Measurements from ENCODE around the gene NEDD1. TPM values are rescaled to one million over a fixed set of nuclear protein-coding genes. Genes with fewer than 3 reads are reported as not detected.

The NEDD1 gene
- 44.5 TPM for total RNA-seq

GRCh38 chr12:96906849-96907670 lies at the start of gene NEDD1:
Gene NEDD1, plus strand, starts transcription at chr12:96907257. Its CDS starts 2,503 bp downstream, at chr12:96909760.

Small RNA genes lying within 50 kb of the gene (small RNA-seq; reads per million reads assigned to genes)
- gene RF00019 (ENCODE audit: low replicate concordance), result not detected

Data from metanephros (tissue), 2 donors.